Measurements from ENCODE around the gene VASP.

Gene VASP

DNA sequence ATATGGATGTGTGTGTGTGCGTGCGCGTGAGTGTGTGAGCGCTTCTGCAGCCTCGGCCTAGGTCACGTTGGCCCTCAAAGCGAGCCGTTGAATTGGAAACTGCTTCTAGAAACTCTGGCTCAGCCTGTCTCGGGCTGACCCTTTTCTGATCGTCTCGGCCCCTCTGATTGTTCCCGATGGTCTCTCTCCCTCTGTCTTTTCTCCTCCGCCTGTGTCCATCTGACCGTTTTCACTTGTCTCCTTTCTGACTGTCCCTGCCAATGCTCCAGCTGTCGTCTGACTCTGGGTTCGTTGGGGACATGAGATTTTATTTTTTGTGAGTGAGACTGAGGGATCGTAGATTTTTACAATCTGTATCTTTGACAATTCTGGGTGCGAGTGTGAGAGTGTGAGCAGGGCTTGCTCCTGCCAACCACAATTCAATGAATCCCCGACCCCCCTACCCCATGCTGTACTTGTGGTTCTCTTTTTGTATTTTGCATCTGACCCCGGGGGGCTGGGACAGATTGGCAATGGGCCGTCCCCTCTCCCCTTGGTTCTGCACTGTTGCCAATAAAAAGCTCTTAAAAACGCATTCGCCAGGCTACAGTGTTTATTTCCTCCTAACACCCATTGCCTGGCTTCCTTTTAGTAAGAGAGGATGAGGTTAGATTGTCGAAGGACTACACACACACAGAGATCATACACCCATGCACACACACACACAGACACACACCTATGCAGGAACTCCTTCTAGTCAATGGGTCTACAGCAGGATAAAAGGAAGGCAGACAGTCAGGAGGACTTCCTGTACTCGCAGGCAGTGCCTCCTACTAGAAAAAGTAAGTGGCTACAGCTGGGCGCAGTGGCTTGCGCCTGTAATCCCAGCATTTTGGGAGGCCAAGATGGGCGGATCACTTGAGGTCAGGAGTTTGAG lies 32.4 kb upstream of the VASP start:
- DNase-seq = peak; percentile 66

DNA sequence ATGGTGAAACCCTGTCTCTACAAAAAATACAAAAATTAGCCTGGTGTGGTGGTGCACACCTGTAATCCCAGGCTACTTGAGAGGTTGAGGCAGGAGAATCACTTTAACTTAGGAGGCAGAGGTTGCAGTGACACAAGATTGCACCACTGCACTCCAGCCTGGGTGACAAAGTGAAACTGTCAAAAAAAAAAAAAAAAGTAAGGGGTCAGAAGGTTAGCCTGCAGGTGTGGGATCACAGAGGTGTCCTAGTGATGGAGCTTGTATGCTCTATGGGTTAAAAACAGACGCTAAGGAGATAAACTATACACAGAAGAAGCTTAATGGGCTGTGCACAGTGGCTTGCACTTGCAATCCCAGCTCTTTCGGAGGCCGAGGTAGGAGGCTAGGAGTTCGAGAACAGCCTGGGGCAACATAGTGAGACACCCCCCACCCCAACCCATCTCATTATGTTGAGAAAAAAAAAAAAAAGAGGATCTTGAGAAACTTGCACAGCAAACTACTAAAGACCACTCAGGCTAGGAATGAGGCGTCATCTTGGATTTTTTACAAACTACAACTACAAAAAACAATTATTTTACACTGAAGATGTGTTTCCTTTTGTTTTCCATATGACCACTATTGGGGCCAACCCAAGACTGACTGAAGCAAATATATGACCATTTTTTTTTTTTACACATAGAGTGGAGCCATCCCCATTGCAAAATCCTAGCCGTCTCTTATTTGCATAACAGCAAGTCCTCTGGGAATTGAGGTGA lies 31.6 kb upstream of the VASP start:
- peak; percentile 77 for DNase-seq

DNA sequence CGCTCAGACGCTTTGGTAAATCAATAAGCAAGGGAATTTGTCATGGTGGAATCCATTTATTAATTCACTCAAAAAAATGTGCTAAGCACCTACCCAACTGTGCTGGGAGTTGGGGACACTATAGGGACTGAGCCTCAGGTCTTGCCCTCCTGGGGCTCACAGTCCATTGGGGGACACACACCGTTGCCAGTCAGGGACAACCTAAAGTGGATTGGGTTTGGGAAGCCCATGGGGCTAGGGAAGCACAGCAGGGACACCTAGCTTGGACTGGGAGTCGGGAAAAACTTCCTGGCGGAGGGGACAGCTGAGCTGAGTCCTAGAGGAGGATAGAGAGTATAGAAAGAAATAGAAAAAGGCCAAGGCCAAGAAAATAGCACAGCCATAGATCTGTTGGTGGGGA lies 31.0 kb upstream of the VASP start:
- DNase-seq = peak; percentile 78

DNA sequence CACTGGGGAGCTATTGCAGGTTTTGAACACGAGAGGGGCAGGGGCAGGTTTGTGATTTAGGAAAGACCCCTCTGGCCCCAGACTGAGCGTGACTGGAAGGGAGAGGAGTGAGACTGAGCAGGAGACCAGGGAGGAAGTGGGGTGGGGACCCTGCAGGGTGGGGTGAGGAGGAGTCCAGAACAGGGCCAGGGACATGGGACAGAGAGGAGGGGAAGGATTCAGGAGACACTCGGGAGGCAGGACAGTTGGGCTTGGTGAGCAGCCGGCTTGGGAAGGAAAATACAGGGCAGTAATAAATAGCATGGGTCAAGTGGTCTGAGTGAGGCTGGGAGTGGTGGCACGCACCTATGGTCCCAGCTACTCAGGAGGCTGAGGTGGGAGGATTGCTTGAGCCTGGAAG lies 30.1 kb upstream of the VASP start:
- peak; percentile 66 for DNase-seq

DNA sequence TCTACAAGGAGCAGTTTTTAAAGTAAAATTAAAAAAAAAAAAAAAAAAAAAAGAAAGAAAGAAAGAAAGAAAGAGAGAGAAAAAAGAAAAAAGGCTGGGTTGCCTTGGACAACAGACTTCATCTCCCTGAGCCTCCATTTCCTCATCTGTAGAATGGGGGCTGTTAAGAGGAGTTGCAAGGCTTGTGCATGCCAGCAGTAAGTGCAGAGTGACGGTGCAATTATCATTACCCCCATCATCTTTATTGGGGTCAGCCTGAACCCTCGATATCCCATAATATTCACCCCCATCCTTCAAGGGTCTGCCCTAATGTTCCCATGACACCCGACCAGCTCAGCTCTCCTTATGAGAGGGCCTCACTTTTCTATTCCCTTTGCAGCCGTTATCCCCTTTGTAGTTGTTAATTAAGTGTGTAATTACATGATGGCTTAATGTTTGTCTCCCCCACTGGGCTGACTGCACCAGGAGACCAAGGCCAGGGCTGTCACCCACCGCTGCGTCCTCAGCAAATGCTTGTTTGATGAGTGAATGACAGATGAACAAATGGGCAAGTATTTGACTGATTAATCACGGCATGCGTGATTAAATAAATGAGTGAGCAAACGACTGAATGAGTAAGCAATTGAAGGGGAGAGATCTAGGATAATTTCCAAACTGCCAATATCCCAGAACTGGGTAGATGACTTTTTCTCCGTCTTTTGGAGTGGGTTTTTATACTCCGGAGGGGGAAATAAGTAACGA lies 29.4 kb upstream of the VASP start:
- no peak for DNase-seq

DNA sequence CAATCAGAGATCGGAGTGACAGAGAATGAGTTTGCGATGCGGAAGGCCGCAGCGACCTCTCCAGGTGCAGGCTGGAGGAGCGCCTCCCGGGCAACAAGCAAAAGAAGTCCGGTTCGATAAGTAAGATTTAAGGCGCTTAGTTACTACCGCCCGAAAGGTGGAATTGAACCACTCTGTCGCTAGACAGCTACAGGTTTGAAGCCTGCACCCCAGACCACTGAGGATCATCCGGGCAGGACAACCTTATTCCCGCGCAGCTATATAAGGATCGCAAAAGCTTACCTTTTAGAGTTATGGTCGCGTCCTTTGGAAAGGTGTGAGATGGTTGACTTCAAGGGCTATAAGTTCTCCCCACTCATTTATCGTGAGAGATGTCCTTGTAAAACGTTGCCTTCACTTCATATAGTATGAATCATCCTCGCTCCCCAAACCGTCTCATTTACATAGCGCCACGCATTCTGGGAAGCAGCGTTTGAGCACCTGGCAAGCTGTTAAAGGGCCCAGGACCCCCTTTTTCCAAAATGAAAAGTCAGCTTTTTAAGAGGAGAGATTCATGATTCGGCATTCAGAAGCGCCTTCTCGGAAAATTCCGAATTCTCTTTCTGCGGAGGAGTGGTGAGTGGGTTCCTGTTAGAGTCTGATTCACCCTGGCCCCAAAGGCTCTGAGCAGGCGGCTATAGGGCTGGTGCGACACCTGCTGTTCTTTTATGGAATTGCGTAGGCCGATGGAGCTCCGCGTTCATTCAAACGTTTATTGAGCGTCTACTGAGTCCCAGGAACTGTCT lies 28.6 kb upstream of the VASP start:
- peak; percentile 90 for DNase-seq

DNA sequence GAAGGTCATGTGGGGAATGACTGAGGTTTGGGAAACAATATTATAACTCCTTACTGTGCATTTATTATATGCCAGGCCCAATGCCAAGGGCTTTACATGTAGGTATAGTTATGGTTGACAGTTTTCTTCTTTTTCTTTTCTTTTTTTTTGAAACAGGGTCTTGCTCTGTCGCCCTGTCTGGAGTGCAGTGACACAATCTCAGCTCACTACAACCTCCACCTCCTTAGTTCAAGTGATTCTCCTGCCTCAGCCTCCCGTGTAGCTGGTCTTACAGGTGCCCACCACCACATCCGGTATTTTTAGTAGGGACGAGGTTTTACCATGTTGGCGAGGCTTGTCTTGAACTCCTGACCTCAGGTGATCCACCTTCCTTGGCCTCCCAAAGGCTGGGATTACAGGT lies 24.2 kb upstream of the VASP start:
- DNase-seq = no peak

DNA sequence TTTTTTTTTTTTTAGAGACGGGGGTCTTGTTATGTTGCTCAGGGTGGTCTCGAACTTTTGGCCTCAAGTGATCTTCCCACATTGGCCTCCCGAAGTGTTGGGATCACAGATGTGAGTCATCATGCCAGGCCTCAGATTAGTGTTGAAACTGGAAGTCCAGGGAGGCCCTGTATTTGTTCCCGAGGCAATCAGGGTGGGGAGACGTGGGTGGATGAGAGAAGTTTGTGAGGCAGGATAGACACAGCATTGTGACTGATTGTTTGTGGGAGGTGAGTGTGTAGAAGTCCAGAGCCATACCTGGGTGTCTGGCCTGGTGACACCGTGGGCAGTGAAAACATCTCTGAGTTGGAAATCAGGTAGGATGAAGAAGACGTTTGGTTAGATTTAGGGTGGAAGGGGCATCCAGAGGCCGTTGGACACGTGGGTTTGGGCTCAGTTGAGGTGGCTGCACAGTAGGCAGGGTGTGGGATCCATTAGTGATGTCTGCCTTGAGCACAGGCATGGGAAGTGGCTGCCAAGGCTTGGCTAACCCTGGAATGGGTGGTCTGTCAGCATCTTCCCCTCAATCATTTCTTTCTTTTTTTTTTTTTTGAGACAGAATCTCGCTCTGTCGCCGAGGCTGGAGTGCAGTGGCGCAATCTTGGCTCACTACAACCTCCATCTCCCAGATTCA lies 22.9 kb upstream of the VASP start:
- no peak for DNase-seq

DNA sequence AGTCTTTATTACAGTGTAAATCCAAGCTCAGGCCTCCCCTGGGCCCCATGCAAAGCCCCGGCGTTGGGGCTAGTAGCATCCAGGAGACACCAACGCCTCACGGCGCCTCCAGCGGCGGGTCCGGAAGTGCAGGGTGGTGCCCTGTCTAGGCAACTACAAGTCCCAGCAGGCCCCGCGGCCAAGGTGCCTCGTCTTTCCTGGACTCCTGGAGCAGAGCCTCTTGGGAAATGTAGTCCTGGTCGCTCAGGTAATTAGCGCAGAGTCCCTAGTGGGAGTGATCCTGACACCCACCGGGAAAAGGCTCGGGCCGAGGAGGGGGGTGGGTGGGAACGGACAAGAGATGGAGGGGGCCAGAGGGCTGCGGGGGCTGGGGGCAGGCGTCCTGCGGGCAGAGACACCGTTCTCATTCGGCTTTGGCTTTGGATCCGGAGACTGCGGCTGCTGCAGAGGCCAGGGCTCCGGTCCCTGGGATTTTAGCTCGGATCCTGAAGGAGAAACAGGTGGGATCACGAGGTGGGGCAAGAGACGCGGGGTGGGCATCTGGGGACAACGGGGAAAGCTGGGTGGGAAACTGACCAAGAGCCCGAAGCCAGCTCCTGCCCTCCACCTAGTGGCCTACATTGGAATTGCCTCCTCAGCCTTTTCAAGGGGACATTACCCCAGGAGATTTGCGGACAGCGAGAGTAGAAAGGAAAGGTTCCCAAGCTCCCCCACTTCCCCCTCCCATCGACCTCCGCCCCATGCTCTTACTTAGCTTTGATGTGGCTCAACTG lies 21.8 kb upstream of the VASP start:
- peak; percentile 94 for DNase-seq

DNA sequence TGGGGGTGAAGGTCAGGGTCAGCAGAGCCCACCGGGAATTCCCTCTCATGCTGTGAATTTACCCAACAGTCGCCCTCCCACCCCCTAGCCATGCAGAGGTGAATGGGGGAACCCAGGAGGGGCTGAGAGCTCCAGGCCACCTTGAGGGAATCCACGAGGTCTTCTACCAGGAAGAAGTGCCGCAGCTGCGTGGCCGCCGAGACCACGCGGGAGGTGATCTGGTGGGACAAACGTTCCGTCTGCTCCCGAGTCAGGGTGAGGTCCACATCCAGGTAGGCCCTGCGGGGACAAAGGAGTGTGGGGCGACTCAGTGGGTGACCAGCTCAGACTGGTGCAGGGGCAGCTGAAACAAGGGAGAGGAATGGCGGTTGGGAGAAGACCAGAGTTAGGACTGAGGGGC lies 18.6 kb upstream of the VASP start:
- DNase-seq = no peak

DNA sequence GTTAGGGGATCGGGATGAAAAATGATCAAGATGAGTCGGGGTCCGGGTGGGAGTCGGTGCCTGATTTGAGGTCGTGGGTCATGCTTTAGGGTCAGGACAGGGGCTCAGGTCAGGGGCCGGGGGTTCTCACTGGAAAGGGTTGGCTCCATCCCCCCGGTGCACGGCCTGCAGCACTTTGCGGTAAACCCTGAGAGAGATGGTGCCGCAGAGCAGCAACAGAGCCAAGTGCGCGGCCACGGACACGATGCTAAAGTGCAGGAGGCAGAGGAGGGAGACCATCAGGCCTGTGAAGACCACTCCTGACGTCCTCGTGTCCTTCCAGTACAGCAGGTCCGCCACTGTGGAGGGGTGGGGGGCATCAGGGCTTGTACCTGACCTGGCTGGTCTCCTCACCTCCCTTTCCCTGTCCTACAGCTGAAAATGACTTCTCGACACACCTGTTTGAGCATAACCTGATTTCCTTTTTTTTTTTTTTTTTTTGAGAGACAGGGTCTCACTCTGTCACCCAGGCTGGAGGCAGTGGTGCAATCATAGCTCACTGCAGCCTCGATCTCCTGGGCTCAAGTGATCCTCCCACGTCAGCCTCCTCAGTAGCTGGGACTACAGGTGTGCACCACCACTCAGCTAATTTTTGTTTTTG lies 17.9 kb upstream of the VASP start:
- DNase-seq = no peak

DNA sequence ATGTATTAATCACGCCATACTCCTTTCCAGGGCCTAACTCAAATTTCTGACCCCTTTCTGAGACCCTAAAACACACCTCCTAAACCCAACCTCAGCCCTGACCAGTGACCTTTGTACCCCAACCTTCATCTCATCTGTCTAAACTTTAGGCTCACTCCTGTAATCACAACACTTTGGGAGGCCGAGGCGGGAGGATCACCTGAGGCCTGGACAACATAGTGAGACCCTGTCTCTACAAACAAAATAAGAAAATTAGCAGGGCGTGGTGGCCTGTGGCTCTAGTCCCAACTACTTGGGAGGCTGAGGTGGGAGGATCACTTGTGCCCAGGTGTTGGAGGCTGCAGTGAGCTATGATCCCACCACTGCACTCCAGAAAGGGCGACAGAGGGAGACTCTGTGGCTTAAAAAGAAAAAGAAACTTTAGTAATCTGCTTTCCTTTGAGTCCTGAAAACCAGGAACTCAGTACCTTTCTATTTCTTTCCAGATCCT lies 15.1 kb upstream of the VASP start:
- DNase-seq = no peak

DNA sequence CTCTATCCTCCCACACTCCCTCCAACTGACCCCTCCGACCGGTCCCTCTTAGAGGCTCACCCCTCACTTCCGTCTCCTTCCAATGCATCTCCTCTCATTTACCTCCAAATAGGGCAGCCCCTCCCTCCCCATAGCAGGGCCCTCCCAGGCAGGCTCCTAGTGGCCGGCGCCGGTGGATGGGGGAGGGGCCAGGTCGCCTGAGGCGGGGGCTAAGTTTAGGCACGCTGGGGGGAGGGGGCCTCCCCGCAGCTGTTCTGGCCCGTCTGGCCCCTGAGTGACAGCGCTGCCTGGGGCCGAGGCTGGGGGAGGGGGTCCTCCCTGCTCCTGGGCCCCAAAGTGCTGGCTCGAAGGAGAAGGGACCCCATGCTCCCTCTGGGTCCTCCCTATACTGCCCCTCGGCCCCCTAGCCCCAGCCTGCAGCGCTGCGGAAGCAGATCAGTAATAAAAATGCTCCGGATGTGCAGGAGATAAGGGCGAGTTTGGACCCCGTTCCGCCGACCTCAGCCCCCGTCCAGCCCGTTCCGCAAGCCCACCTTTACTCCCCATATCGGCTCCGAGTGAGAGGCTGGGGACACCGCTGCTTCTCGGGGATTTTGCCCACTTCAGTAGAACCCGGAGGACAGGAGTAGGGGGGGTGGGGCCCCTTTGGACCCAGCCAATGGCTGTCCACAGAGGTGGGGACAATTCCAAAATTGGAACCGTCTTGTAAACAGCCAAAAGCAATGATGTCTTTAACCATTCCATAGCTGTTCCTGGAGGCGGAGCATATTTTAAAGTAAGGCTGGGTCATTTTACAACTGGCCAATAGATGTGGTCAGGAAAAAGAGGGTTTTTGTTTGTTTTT lies 14.4 kb upstream of the VASP start:
- DNase-seq = peak; percentile 75

DNA sequence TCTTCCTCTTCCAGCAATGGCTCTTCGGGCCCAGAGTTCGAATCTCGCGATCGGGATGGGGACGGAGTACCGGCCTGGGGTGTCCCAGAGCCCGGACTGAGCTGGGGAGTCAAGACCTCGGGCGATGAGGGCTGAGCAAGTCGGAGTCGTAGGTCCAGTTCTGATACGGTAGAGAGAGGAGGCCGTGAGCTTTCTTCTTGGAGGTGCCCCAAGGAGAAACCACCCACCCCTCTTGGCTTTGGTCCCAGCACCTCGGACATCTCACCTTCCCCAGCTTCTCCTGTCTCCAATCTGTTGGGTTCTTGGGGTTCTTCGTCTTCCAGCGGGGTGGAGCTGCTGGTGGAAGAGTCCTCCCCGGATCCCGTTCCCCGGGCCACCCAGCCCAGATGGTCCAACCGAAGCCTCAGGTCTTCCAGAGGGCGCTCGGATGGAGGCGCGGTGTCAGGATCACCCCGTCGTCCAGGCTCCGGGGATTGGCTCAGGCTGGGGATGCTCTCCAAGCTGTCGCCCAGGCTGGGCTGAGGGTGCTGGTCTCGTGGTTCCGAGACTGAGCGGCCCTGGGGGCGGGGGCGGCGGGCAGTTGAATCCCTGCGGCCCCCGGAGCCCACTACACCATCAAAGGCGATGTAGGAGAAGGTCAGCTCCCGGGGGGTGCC lies 12.9 kb upstream of the VASP start:
- DNase-seq = no peak

DNA sequence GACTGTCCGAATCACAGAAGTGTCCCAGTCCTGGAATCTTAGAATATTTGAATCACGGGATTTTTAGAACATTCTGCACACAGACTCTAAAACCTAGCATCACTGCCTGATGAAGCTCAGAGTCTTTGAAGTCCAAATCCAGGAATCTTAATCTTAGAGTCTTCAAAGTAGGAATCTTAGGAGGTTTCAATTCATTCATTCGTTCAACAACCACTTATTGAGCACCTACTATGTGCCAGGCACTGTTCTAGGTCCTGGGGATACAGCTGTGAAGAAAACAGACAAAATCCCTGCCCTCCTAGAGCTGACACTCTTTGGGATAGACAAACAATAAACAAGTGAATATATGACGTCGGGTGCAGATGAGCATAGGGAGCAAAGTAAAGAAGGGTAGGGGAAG lies 12.1 kb upstream of the VASP start:
- DNase-seq = no peak

DNA sequence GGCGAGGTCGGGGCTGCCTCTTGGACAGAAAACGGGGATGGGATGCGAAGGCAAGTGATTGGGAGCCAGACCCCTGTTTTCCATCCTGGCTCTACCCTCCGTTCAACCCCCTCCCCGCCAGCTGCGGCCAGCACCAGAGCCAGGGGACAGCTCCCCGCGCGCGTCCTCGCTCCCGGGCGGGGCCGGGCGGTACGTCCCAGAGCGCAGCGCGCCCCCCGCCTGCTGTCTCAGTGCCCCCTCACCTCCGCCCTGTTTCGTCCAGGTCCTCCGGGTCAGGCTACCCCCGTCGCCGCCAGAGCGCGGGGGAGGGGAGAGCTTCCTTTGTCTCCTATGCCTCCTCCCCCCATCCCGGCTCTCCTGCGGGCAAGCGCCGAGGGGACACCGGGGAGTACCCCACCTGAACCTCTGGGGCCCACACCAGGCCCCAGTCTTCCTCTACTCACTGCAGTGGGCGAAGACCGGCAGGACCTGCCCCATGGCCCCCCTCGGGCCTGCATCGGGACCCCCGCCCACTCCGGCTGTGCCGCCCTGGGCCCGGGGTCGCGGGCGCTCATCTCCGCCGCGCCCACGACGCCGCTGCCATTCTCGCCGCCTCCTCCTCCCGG lies 10.8 kb upstream of the VASP start:
- DNase-seq = peak; percentile 70

DNA sequence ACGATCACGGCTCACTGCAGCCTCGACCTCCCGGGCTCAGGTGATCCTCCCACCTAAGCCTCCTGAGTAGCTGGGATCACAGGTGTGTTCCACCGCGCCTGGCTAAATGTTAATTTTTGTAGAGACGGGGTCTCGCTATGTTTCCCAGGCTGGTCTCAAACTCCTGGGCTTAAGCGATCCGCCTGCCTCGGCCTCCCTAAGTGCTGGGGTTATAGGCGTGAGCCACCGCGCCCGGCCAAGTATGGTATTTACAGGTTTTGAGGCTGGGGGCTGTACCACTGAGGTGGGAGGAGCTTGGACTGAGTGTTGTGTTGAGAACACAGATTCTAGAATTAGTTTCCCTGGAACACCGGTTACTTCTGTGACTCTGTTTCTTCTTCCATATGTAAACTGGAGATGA lies 9.5 kb upstream of the VASP start:
- no peak for DNase-seq

DNA sequence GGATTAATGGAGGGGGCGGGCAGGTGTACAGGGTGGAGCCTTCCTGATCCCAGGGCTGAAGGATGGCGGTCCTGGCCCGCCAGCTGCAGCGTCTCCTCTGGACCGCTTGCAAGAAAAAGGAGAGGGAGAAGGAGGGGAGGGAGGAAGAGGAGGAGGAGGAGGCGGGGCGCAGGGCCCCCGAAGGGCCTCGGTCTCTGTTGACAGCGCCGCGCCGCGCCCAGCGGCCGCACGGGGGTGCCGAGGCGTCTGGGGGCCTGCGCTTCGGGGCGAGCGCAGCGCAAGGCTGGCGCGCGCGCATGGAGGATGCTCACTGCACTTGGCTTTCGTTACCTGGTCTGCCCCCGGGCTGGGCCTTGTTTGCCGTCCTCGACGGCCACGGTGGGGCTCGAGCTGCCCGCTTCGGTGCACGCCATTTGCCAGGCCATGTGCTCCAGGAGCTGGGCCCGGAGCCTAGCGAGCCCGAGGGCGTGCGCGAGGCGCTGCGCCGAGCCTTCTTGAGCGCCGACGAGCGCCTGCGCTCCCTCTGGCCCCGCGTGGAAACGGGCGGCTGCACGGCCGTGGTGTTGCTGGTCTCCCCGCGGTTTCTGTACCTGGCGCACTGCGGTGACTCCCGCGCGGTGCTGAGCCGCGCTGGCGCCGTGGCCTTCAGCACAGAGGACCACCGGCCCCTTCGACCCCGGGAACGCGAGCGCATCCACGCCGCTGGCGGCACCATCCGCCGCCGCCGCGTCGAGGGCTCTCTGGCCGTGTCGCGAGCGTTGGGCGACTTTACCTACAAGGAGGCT lies 8.7 kb upstream of the VASP start, which contains the start of gene PPM1N:
TSS of gene PPM1N (plus strand) at position 33 of the 785 bp plus-strand sequence. CDS start at position 63, 30 bp downstream.
- no peak for DNase-seq
